ENCODE measurements around the gene PDSS2. TPM values are rescaled to one million over a fixed set of nuclear protein-coding genes. Genes with fewer than 3 reads are reported as not detected.

The PDSS2 gene
- polyA plus RNA-seq, 1 of the 3 experiments (the other 2 are of a cell fraction): 5.6 TPM

- H4K20me1 ChIP-seq (ENCODE audit: insufficient read depth): no peaks in the 10 kb centered on the region
- no peak overlapping the region for H3K4me2 ChIP-seq
- no peak overlapping the region for H3K9ac ChIP-seq
- CTCF ChIA-PET: interaction anchor here (0.7 kb wide), 1 partner anchor 543 kb away, joined by 4 read pairs; no protein-coding TSS in a partner anchor
- H3K4me1 ChIP-seq (ENCODE audit: control insufficient read depth in 1 of 2, insufficient read depth in 2 of 2, low read depth in 1 of 2, low read length in 1 of 2): peaks cover 2 to 4% of the 10 kb centered on the region in 2 experiments; a peak in 1 of 4 replicates
- no peaks in the 10 kb centered on the region for H3K36me3 ChIP-seq (replicated peaks in 1 of 2; ENCODE audit: control insufficient read depth in 1 of 2, insufficient read depth in 2 of 2, low read length in 1 of 2)
- TF ChIP-seq EP300 (IDR thresholded peaks at IDR 0.05; ENCODE audit: borderline replicate concordance in 1 of 2, low read depth in 1 of 2, low read length in 1 of 2) (no peak), FOXJ3 (CRISPR knock-in tag; IDR thresholded peaks at IDR 0.05) (no peak), RAD21 (IDR thresholded peaks at IDR 0.05; ENCODE audit: low read length) (no peak), TEAD4 (IDR thresholded peaks at IDR 0.05; ENCODE audit: borderline replicate concordance, insufficient read depth) (no peak), MAX (IDR thresholded peaks at IDR 0.05; ENCODE audit: low read depth) (no peak), ZBTB33 (IDR thresholded peaks at IDR 0.05; ENCODE audit: borderline replicate concordance, low read depth) (no peak), RFX5 (IDR thresholded peaks at IDR 0.05; ENCODE audit: low read length) (no peak), EZH2phosphoT487 (IDR thresholded peaks at IDR 0.05; ENCODE audit: borderline replicate concordance, low read depth) (no peak), IRF3 (IDR thresholded peaks at IDR 0.05; ENCODE audit: low read depth, low read length) (no peak), SMC3 (IDR thresholded peaks at IDR 0.05; ENCODE audit: low read depth, low read length) (no peak), JUND (IDR thresholded peaks at IDR 0.05) (no peak), PBX3 (IDR thresholded peaks at IDR 0.05) (no peak), FOSL2 (IDR thresholded peaks at IDR 0.05; ENCODE audit: borderline replicate concordance, low read depth) (no peak), GATA2 (CRISPR knock-in tag; IDR thresholded peaks at IDR 0.05) (no peak), RCOR1 (IDR thresholded peaks at IDR 0.05; ENCODE audit: low read length) (no peak), MEF2A (IDR thresholded peaks at IDR 0.05; ENCODE audit: borderline replicate concordance, low read depth) (no peak), USF1 (IDR thresholded peaks at IDR 0.05; ENCODE audit: borderline replicate concordance, low read depth) (no peak), USF2 (IDR thresholded peaks at IDR 0.05; ENCODE audit: borderline replicate concordance, low read depth, low read length) (no peak)
- no peak overlapping the region for H2AFZ ChIP-seq (ENCODE audit: low read depth)
- no peak overlapping the region for H3K27ac ChIP-seq (ENCODE audit: low read depth in 2 of 2, low read length in 1 of 2)
- POLR2A ChIA-PET: interaction anchor here (0.5 kb wide), 1 partner anchor 514 kb away, joined by 3 read pairs; no protein-coding TSS in a partner anchor
- H3K27me3 ChIP-seq (ENCODE audit: insufficient read depth): no peaks in the 10 kb centered on the region
- H3K4me3 ChIP-seq (ENCODE audit: low read depth in 2 of 2, low read length in 1 of 2): no peak overlapping the region
- no peaks in the 10 kb centered on the region for H3K79me2 ChIP-seq (ENCODE audit: insufficient read depth)
- no peak for DNase-seq
- 98% methylated on average over 2 of the region's 2 CpGs for WGBS (ENCODE audit: low lambda C conversion rate)
- H3F3A ChIP-seq (replicated peaks; ENCODE audit: insufficient read depth): no peaks in the 10 kb centered on the region
- no peaks in the 10 kb centered on the region for H3K9me3 ChIP-seq
- H3K9me2 ChIP-seq: no peaks in the 10 kb centered on the region
These were observed 154.0 kb downstream of the PDSS2 start for GRCh38 chr6:107305391-107305790.
